ENCODE measurements around the gene UBAP2L. TPM values are rescaled to one million over a fixed set of nuclear protein-coding genes. Genes with fewer than 3 reads are reported as not detected.

UBAP2L gene
- 21.9 and 127 TPM in 2 replicates for total RNA-seq

GRCh38 chr1:154220071-154220969 is at the start of gene UBAP2L:
Gene UBAP2L (plus strand): TSS chr1:154220955. CDS start chr1:154225124, 4,169 bp downstream.
- DNase-seq (ENCODE audit: low read depth) = peak; percentile 95

- DNase-seq (ENCODE audit: low read depth) = no peak
These were observed 49.6 kb upstream of the UBAP2L start for GRCh38 chr1:154171223-154171583.

GRCh38 chr1:154171880-154172279 is 48.9 kb upstream of the UBAP2L start:
- no peak for DNase-seq (ENCODE audit: low read depth)

- no peak for DNase-seq (ENCODE audit: low read depth)
These were observed 46.1 kb upstream of the UBAP2L start for GRCh38 chr1:154174654-154175053.

GRCh38 chr1:154176337-154176736 is 44.4 kb upstream of the UBAP2L start:
- DNase-seq (ENCODE audit: low read depth) = peak; percentile 81

GRCh38 chr1:154178013-154178412 is 42.7 kb upstream of the UBAP2L start:
- no peak for DNase-seq (ENCODE audit: low read depth)

- no peak for DNase-seq (ENCODE audit: low read depth)
These were observed 41.6 kb upstream of the UBAP2L start for GRCh38 chr1:154178911-154179811.

GRCh38 chr1:154179946-154180687 is 40.6 kb upstream of the UBAP2L start:
- no peak for DNase-seq (ENCODE audit: low read depth)

GRCh38 chr1:154181944-154182343 is 38.8 kb upstream of the UBAP2L start:
- no peak for DNase-seq (ENCODE audit: low read depth)

GRCh38 chr1:154182344-154183045 is 38.3 kb upstream of the UBAP2L start:
- DNase-seq (ENCODE audit: low read depth) = peak; percentile 39

- DNase-seq (ENCODE audit: low read depth) = peak; percentile 92
These were observed 37.5 kb upstream of the UBAP2L start for GRCh38 chr1:154183046-154183915.

- peak; percentile 53 for DNase-seq (ENCODE audit: low read depth)
These were observed 34.6 kb upstream of the UBAP2L start for GRCh38 chr1:154186177-154186576.

- no peak for DNase-seq (ENCODE audit: low read depth)
These were observed 33.8 kb upstream of the UBAP2L start for GRCh38 chr1:154186852-154187501.

- DNase-seq (ENCODE audit: low read depth) = peak; percentile 47
These were observed 30.2 kb upstream of the UBAP2L start for GRCh38 chr1:154190550-154190949.

GRCh38 chr1:154191990-154192461 is 28.7 kb upstream of the UBAP2L start, which contains the start of gene TPM3:
Gene TPM3 (minus strand): TSS chr1:154192100. CDS start chr1:154192018, 82 bp downstream.
- DNase-seq (ENCODE audit: low read depth) = peak; percentile 70

- no peak for DNase-seq (ENCODE audit: low read depth)
These were observed 28.3 kb upstream of the UBAP2L start for GRCh38 chr1:154192476-154192875.

- DNase-seq (ENCODE audit: low read depth) = peak; percentile 54
These were observed 26.9 kb upstream of the UBAP2L start for GRCh38 chr1:154193821-154194220.

- peak; percentile 74 for DNase-seq (ENCODE audit: low read depth)
These were observed 21.8 kb upstream of the UBAP2L start for GRCh38 chr1:154198756-154199562.

GRCh38 chr1:154199563-154199879 is 21.2 kb upstream of the UBAP2L start:
- no peak for DNase-seq (ENCODE audit: low read depth)

Measured in renal cortical epithelial cell (primary cell).